ENCODE results near the gene ACACA.

- TF ChIP-seq PATZ1 (CRISPR knock-in tag; IDR thresholded peaks at IDR 0.05; ENCODE audit: borderline replicate concordance) (no peak), ARNTL (CRISPR knock-in tag; IDR thresholded peaks at IDR 0.05; ENCODE audit: borderline replicate concordance, low read depth) (no peak), CSDC2 (CRISPR knock-in tag; IDR thresholded peaks at IDR 0.05) (no peak), RARB (CRISPR knock-in tag; IDR thresholded peaks at IDR 0.05) (no peak), ZC3H10 (CRISPR knock-in tag; IDR thresholded peaks at IDR 0.05) (no peak)
Observed at GRCh38 chr17:37292429-37293139, 114.1 kb downstream of the ACACA start.
